NCI-H446 (cell line): ENCODE results near the gene MYH9.
A peak's percentile ranks its signal among the peaks of the same experiment; 100 is the strongest.

Experiments
- DNase-seq, 2 experiments: peaks; one replicate each; lab custom pipeline; 2025; lab: John Stamatoyannopoulos, UW

Gene MYH9

GRCh38 chr22:36386351-36386899, 1.3 kb downstream of the MYH9 start:
- DNase-seq: no peak

GRCh38 chr22:36385491-36386350, 2.0 kb downstream of the MYH9 start:
- no peak for DNase-seq

- DNase-seq: no peak
Measured at GRCh38 chr22:36384766-36385481, 2.8 kb downstream of the MYH9 start.

GRCh38 chr22:36383110-36383581, 4.6 kb downstream of the MYH9 start:
- DNase-seq: no peak

GRCh38 chr22:36381513-36382128, 6.1 kb downstream of the MYH9 start:
- DNase-seq: no peak

- DNase-seq: no peak
Measured at GRCh38 chr22:36379593-36380361, 8.0 kb downstream of the MYH9 start.

GRCh38 chr22:36378869-36379217, 8.9 kb downstream of the MYH9 start:
- DNase-seq: no peak

GRCh38 chr22:36378080-36378868, 9.5 kb downstream of the MYH9 start:
- no peak for DNase-seq

- DNase-seq: no peak
Measured at GRCh38 chr22:36377022-36377631, 10.6 kb downstream of the MYH9 start.

- no peak for DNase-seq
Measured at GRCh38 chr22:36376265-36376664, 11.5 kb downstream of the MYH9 start.

GRCh38 chr22:36375071-36375980, 12.4 kb downstream of the MYH9 start:
- no peak for DNase-seq

GRCh38 chr22:36374603-36375024, 13.2 kb downstream of the MYH9 start:
- no peak for DNase-seq

GRCh38 chr22:36373258-36373579, 14.5 kb downstream of the MYH9 start:
- DNase-seq: no peak

- no peak for DNase-seq
Measured at GRCh38 chr22:36371920-36372319, 15.8 kb downstream of the MYH9 start.

- peak; percentile 38 to 69 for DNase-seq
Measured at GRCh38 chr22:36369922-36370791, 17.6 kb downstream of the MYH9 start.

- no peak for DNase-seq
Measured at GRCh38 chr22:36369004-36369921, 18.5 kb downstream of the MYH9 start.

GRCh38 chr22:36368359-36368983, 19.3 kb downstream of the MYH9 start:
- no peak for DNase-seq
